IPS-20b (cell line): ENCODE results near the gene PJA1.

Source experiments
- H3K27ac ChIP-seq: one replicate; pipeline ENCODE4 v1.5.1; 2013; ENCODE audit warnings: low read length
- H3K27me3 ChIP-seq: 2 replicates; pipeline ENCODE4 v1.6.1; 2013; ENCODE audit warnings: mild to moderate bottlenecking, low read length, inconsistent platforms; ENCODE audit not compliant: insufficient read depth
- H3K36me3 ChIP-seq: 2 replicates; pipeline ENCODE4 v1.6.1; 2013; ENCODE audit warnings: low read depth, mild to moderate bottlenecking, inconsistent platforms, low read length, moderate library complexity; ENCODE audit not compliant: insufficient read depth
- H3K4me1 ChIP-seq: 2 replicates; pipeline ENCODE4 v1.6.1; 2013; ENCODE audit warnings: mild to moderate bottlenecking, control low read depth, inconsistent platforms, low read length, moderate library complexity; ENCODE audit not compliant: insufficient read depth
- H3K4me3 ChIP-seq: 2 replicates; pipeline ENCODE4 v1.5.1; 2013; ENCODE audit warnings: mild to moderate bottlenecking, low read length, inconsistent platforms
- H3K9ac ChIP-seq: 2 replicates; pipeline ENCODE4 v1.6.1; 2013; ENCODE audit warnings: low read depth, mild to moderate bottlenecking, inconsistent platforms, low read length, moderate library complexity
- H3K9me3 ChIP-seq: 2 replicates; pipeline ENCODE4 v1.6.1; 2013; ENCODE audit warnings: mild to moderate bottlenecking, low read depth, low read length, inconsistent platforms; ENCODE audit not compliant: insufficient read depth

Gene PJA1

DNA sequence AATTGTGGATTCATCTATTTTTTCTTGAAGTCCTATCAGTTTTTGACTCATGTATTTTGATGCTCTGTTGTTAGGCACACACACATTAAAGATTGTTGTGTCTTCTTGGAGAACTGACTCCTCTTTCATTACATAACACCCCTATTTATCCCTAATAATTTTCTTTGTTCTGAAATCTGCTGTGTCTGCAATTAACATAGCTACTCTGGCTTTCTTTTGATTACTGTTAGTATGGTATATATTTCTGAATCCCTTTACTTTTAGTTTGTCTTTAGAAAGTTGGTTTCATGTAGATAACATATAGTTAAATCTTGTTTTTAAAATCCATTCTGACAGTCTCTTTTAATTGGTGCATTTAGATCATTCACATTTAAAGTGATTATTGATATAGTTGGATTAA, 5.1 kb upstream of the PJA1 start:
- Histone ChIP-seq H3K4me1 (no peaks in the 10 kb centered on the region; the same call in 1 of the 2 replicates), H3K27me3 (peaks cover 10% of the 10 kb centered on the region; the same call in 1 of the 2 replicates), H3K27ac (no peak overlapping the region), H3K36me3 (no peaks in the 10 kb centered on the region), H3K4me3 (no peak overlapping the region), H3K9ac (no peak overlapping the region), H3K9me3 (no peaks in the 10 kb centered on the region)

DNA sequence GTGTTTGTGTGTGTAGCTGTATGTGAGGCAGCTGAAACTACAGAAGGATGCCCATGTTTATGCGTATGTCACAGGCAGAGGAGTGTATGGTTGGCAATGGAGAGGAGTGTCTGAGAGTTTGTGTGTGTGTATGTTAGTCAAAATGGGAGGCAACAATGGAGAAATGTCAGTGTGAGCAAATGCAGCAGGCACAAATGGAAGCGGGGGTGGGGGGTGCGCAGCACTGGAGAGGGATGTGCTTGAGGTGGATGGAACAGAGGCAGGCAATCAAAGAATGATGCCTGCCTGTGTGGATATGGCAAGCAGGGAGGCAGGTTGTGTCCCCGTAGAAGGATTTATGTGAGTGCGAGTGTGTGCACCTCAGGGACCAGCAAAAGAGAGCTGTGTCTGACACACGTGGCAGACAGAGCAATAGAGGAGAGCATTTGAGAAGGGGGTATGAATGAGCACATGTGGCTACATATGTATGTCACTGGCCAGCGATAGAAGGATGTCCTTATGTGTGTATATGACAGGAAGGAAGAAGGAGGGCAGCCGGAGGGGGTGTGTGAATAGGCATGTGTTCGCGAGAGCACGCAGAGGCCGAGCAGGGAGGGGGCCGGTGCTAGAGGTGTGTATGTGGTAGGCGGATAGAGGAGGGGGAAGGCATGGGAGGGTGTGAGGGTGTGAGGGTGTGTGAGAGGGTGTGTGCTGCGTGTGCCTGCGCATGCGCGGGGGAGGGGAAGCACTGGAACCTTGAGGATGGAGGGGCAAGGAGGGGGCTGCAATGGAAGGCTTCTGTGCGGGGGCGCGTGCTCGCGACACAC, 1.1 kb downstream of the PJA1 start:
- Histone ChIP-seq H3K27ac (no peak overlapping the region), H3K27me3 (no peaks in the 10 kb centered on the region), H3K4me3 (peak overlapping the region; percentile 82), H3K9me3 (no peaks in the 10 kb centered on the region), H3K4me1 (no peaks in the 10 kb centered on the region; the same call in 1 of the 2 replicates), H3K36me3 (peaks cover 24% of the 10 kb centered on the region; the same call in 1 of the 2 replicates), H3K9ac (no peak overlapping the region; the same call in 1 of the 2 replicates)

DNA sequence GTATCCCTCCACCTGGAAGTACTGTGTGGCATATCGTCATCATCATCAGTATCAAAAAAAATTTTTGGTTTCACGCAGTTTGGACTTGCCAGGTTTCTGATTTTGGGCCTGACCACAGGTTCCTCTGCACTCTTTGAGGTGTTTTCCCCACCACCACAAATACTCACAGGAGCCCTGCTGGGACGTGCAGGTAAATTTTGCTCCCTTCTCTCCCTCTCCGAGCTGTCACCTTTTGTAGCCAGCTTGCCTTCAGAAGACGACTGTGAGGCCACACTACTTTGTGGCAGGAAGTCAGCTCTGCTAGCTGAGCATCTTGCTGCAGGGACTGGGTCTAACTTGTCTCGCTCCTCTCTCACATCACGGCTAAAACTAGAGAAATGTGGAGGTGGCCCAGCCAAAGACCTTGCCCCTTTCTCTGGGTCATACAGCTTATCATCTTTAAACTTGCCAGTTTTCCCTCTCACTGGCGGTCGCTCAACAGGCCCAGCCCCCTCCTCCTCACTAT, 2.8 kb downstream of the PJA1 start:
- Histone ChIP-seq H3K27me3 (no peaks in the 10 kb centered on the region), H3K9ac (no peak overlapping the region), H3K9me3 (no peaks in the 10 kb centered on the region), H3K4me1 (no peaks in the 10 kb centered on the region; the same call in 1 of the 2 replicates), H3K27ac (no peak overlapping the region), H3K4me3 (no peak overlapping the region), H3K36me3 (peaks cover 24% of the 10 kb centered on the region; the same call in 1 of the 2 replicates)

DNA sequence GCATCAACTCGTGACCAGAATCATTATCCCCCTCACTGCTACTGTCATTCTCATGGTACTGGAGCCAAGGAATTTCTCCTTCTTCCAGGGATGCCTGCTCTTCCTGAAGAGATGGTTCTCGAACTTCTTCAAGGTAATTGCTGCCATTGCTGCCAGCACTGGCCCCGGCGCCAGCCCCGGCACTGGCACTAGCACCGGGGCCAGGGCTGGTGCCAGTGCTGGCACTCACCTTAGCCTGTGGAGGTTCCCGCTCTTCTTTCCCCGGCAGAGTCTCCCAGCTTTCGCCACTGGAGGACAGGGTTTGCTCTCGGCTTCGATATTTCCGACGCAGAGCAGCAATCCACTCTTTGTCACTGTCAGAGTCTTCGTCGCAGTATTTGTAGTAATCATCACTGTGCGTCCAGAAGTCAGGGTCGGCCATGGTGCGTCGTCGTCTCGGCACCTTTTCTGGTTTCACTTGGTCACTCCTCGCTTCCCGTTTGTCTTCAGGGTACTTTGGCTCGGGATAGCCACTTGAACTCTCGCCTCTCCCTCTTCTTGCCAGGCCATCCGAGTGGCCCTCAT, 3.4 kb downstream of the PJA1 start:
- H3K27ac ChIP-seq = no peak overlapping the region
- no peaks in the 10 kb centered on the region; the same call in 1 of the 2 replicates for H3K4me1 ChIP-seq
- peaks cover 24% of the 10 kb centered on the region; the same call in 1 of the 2 replicates for H3K36me3 ChIP-seq
- H3K27me3 ChIP-seq = no peaks in the 10 kb centered on the region
- H3K4me3 ChIP-seq = no peak overlapping the region
- no peak overlapping the region for H3K9ac ChIP-seq
- H3K9me3 ChIP-seq = no peaks in the 10 kb centered on the region

DNA sequence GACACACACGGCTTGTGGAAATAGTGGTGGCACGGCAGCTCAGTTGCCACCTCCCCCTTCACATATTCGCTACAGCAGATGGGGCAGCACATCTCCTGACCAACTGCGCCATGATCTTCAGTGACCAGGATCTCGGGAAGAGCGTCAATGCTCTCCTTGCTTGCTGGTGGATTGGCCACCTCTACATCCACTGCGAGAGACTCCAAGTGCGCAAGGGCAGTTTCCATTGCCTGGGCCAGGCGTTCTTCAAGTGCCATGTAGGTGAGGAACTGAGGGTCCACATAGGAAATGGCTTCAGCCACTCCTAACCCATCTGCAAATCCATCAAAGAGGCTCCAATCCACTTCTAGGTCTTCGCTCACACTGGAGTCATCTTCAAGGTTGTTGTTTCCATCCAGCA, 3.9 kb downstream of the PJA1 start:
- Histone ChIP-seq H3K27ac (no peak overlapping the region), H3K9ac (no peak overlapping the region), H3K4me1 (no peaks in the 10 kb centered on the region; the same call in 1 of the 2 replicates), H3K9me3 (no peaks in the 10 kb centered on the region), H3K27me3 (no peaks in the 10 kb centered on the region), H3K36me3 (peaks cover 24% of the 10 kb centered on the region; the same call in 1 of the 2 replicates), H3K4me3 (no peak overlapping the region)

DNA sequence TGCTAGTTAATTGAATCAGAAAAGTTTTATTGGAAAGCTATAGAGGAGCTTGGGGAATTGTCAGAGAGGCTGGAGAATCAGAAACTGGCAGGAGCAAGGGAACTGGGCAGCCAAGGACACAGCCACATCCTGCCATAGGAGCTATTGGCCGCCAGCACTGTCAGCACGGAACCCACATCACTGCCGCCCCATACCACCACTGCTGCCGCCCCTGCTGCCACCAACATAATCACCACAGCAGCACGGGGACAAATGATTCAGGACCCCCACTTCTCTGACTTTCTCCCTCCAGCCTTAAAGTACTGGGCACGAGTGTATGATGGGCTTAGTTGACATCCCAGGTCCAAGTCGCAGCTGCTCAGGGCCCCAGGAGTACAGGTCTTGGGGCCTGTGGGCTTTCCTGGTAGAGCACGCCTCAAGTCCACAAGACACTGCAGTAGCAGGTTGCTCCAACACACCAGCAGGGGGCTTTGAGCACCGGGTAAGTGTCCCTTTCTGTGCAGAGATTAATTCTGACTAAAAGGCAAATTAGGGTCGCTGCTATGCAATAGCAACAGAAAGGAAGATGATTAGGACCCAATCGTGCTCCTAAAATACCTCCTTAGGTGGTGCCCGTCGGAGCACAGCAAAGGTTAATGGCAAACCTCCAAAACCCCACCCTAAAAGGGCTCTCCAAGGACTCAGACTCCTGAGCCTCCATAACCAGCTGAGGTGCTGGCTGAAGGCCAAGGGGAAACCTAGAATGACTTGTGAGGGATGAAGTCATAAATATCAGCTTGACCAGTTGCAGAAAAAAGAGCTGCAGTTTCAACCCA, 6.9 kb downstream of the PJA1 start:
- H3K4me3 ChIP-seq = no peak overlapping the region
- peaks cover 19% of the 10 kb centered on the region; the same call in 1 of the 2 replicates for H3K4me1 ChIP-seq
- H3K27ac ChIP-seq = no peak overlapping the region
- no peak overlapping the region for H3K9ac ChIP-seq
- peaks cover 24% of the 10 kb centered on the region; the same call in 1 of the 2 replicates for H3K36me3 ChIP-seq
- no peaks in the 10 kb centered on the region for H3K27me3 ChIP-seq
- no peaks in the 10 kb centered on the region for H3K9me3 ChIP-seq

DNA sequence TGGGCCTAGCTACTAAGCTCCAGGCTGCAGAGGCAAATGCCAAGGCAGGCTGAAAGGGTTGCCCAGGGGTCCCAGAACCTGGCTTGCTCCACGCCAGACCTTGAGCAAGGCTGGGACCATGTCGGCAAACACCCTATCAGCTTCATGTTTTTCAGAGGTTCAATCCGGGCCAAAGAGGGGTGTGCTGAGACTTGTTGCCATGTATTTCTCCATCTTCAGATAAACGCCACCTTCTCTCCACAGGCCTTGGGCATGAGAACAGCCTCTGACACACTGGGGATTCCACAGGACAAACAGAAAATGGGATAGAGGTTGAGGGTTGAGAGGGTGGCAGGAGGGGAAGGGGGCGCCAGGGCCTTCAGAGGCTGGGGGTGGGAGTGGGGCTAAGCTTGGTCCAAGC, 8.6 kb downstream of the PJA1 start:
- H3K4me1 ChIP-seq = peaks cover 22% of the 10 kb centered on the region; the same call in 1 of the 2 replicates
- H3K9ac ChIP-seq = no peak overlapping the region
- H3K4me3 ChIP-seq = no peak overlapping the region
- H3K27ac ChIP-seq = no peak overlapping the region
- H3K9me3 ChIP-seq = no peaks in the 10 kb centered on the region
- H3K27me3 ChIP-seq = no peaks in the 10 kb centered on the region
- H3K36me3 ChIP-seq = peaks cover 9% of the 10 kb centered on the region; the same call in 1 of the 2 replicates

DNA sequence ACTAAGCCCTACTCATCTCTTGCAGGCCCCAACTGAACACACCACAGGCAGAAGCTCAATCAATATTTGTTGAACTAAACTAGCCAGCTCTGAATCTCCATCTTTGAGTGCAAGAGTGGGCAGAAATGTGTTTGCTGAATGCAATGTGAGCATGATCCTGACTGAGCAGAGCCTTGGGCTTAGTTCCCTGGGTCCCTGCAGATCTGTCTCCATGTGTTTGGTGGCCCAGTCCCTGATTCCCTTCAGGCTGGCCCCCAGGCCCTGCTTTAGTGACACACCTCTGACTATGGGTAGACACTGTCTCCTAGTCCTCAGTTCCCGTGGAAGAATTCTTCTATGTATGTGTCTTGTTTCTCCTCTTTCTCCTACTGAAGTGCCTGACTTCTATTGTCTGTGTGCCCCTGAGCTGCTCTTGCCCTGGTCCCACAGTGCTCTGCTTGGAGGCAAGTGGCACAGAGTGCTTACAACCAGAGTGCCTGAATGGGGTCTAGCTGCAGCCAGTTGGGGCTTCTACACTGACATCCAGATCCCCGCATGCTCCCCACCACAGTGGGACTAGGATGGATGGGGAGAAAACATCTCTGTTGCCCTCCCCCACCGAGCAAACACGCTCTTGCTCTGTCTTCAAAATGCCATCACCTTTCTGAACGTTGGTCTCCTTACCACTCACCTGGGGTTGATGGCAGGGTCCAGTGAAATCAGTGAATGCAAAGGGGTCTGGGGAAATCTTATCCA, 9.3 kb downstream of the PJA1 start:
- H3K4me3 ChIP-seq = no peak overlapping the region
- no peaks in the 10 kb centered on the region for H3K27me3 ChIP-seq
- H3K4me1 ChIP-seq = peaks cover 26% of the 10 kb centered on the region; the same call in 1 of the 2 replicates

DNA sequence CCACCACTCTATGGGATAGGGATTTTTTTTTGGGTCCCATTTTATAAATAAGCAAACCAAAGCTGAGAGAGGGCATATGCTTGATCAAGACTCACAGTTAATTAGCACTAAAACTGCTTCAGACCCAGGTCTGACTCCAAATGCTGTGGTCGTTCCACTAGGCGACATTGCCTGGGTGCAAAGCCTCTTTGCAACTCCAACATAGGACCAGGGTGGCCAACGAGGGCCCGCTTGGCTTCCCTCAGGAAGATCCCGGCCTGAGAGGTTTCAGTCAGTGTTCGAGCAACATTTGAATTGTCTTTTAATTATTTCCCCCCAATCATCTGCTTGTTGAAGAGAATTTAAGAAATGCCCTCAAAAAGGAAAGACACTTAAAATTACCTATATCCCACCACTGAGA, 11.2 kb downstream of the PJA1 start:
- no peak overlapping the region for H3K27ac ChIP-seq
- H3K4me1 ChIP-seq = peaks cover 37% of the 10 kb centered on the region; the same call in 1 of the 2 replicates
- no peaks in the 10 kb centered on the region for H3K9me3 ChIP-seq
- no peak overlapping the region; the same call in 1 of the 2 replicates for H3K9ac ChIP-seq
- no peaks in the 10 kb centered on the region for H3K27me3 ChIP-seq
- H3K36me3 ChIP-seq = no peaks in the 10 kb centered on the region
- H3K4me3 ChIP-seq = no peak overlapping the region

More for the DNA sequence above, 9.3 kb downstream of the PJA1 start:
- no peaks in the 10 kb centered on the region for H3K9me3 ChIP-seq
- H3K27ac ChIP-seq = no peak overlapping the region
- H3K36me3 ChIP-seq = peaks cover 3% of the 10 kb centered on the region; the same call in 1 of the 2 replicates
- H3K9ac ChIP-seq = peak overlapping the region; percentile 21; the same call in 1 of the 2 replicates

DNA sequence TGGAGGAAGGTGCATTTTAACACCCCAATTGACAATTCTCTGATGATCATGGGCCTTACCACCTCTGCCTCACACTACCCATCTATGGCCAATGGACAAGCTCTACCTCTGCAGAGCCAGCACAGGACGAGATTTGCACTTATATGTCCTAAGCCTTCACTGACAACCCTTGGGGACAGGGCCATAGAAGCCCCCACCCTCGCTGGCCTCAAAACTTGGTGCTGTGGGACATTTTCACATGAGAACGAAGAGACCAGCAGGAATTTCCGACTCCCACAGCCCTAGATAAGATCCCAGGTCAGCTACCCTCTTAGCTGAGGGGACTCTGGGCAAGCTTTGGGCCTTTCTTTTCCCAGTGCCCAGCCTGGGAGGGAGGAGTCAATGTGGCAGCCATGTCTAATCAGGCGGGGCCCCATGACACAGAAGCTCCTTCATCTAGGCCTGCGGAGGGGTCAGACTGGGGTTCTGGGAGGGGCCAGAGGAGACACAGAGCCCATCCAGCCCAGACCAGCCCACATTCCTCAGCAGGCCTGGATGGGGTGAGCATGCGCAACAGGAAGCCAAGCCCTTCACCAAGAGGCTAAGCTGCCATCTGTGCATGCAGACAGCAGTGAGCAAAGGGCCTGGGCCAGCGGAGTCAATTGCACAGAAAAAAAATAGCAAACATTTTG, 12.1 kb downstream of the PJA1 start:
- H3K9me3 ChIP-seq = no peaks in the 10 kb centered on the region
- no peaks in the 10 kb centered on the region for H3K36me3 ChIP-seq
- H3K27me3 ChIP-seq = no peaks in the 10 kb centered on the region
- H3K9ac ChIP-seq = peak overlapping the region; percentile 30; the same call in 1 of the 2 replicates
- peaks cover 41% of the 10 kb centered on the region for H3K4me1 ChIP-seq
- no peak overlapping the region for H3K27ac ChIP-seq
- H3K4me3 ChIP-seq = no peak overlapping the region
